NCI-H345 treated with DMSO at 0.1 percent for 48 hours (cell line): ENCODE results near the gene CCDC174.
"Not testable (repeated sequence)": the region's sequence is repeated elsewhere in the genome, so short reads cannot be mapped to it uniquely, and the experiment has no call there.

ENCODE experiments used
- DNase-seq: peaks from one replicate; lab custom pipeline; 2025; ENCODE audit not compliant: unreplicated experiment; lab: John Stamatoyannopoulos, UW

The CCDC174 gene

GRCh38 chr3:14650193-14650592 lies 1.4 kb upstream of the CCDC174 start:
- DNase-seq = no peak

- not testable (repeated sequence) for DNase-seq
Measured at GRCh38 chr3:14652360-14652907, 872 bp downstream of the CCDC174 start.

- DNase-seq = no peak
Measured at GRCh38 chr3:14657579-14657978, 6.0 kb downstream of the CCDC174 start.

- no peak for DNase-seq
Measured at GRCh38 chr3:14658978-14659377, 7.4 kb downstream of the CCDC174 start.

GRCh38 chr3:14660942-14661341 lies 9.4 kb downstream of the CCDC174 start:
- DNase-seq = no peak

- DNase-seq = no peak
Measured at GRCh38 chr3:14663396-14664135, 12.0 kb downstream of the CCDC174 start.

GRCh38 chr3:14664170-14664569 lies 12.6 kb downstream of the CCDC174 start:
- DNase-seq = no peak

- no peak for DNase-seq
Measured at GRCh38 chr3:14672588-14672987, 21.0 kb downstream of the CCDC174 start.

GRCh38 chr3:14674841-14675240 lies 23.3 kb downstream of the CCDC174 start, which contains the start of gene C3orf20:
TSS of gene C3orf20 (plus strand) at chr3:14675141. CDS start at chr3:14682714, 7,573 bp downstream.
- no peak for DNase-seq

- no peak for DNase-seq
Measured at GRCh38 chr3:14676881-14677280, 25.3 kb downstream of the CCDC174 start.

- no peak for DNase-seq
Measured at GRCh38 chr3:14678015-14678503, 26.5 kb downstream of the CCDC174 start.

- DNase-seq = no peak
Measured at GRCh38 chr3:14680115-14680514, 28.6 kb downstream of the CCDC174 start.

- no peak for DNase-seq
Measured at GRCh38 chr3:14680716-14681115, 29.2 kb downstream of the CCDC174 start.

GRCh38 chr3:14684447-14684846 lies 32.9 kb downstream of the CCDC174 start:
- no peak for DNase-seq

- no peak for DNase-seq
Measured at GRCh38 chr3:14685179-14685578, 33.6 kb downstream of the CCDC174 start.

- DNase-seq = no peak
Measured at GRCh38 chr3:14687360-14687759, 35.8 kb downstream of the CCDC174 start.

GRCh38 chr3:14688525-14688924 lies 37.0 kb downstream of the CCDC174 start:
- no peak for DNase-seq

GRCh38 chr3:14689247-14689980 lies 37.9 kb downstream of the CCDC174 start:
- DNase-seq = no peak

- no peak for DNase-seq
Measured at GRCh38 chr3:14691239-14691638, 39.7 kb downstream of the CCDC174 start.

- DNase-seq = no peak
Measured at GRCh38 chr3:14691719-14692118, 40.2 kb downstream of the CCDC174 start.

- no peak for DNase-seq
Measured at GRCh38 chr3:14698601-14699244, 47.2 kb downstream of the CCDC174 start.
